WTC11 (cell line): ENCODE results near the gene ARRDC1. TPM values are rescaled to one million over a fixed set of nuclear protein-coding genes. Genes with fewer than 3 reads are reported as not detected.
"Not testable (repeated sequence)": the region's sequence is repeated elsewhere in the genome, so short reads cannot be mapped to it uniquely, and the experiment has no call there.

Experiments
- ATAC-seq: fragments of 200-7000 bp; cut with Tn5 transposase; 2 replicates; pipeline ENCODE4 v1.10.0; 2021; ENCODE audit warnings: mild to moderate bottlenecking, moderate library complexity
- CTCF ChIA-PET: fragments of 300-600 bp; sonication (Branson Sonifier 250); formaldehyde crosslinking; loops from one replicate; lab custom pipeline; 2021; ENCODE audit warnings: antibody characterized with exemption; lab: Charles Lee
- POLR2A ChIA-PET: fragments of 350-600 bp; sonication (Branson Sonifier 250); formaldehyde crosslinking; loops from one replicate; lab custom pipeline; 2021; ENCODE audit warnings: antibody characterized with exemption; lab: Charles Lee
- DNase-seq: peaks from one replicate; pipeline ENCODE4 v3.0.0; 2021; ENCODE audit warnings: low spot score
- H3K27ac Mint-ChIP-seq: 2 replicates; pipeline ENCODE4 v1.8.0; 2021; ENCODE audit warnings: mixed read lengths
- H3K27me3 Mint-ChIP-seq: 2 replicates; pipeline ENCODE4 v1.8.0; 2021; ENCODE audit warnings: low read depth, mild to moderate bottlenecking, moderate library complexity, mixed read lengths
- H3K36me3 Mint-ChIP-seq: 2 replicates; pipeline ENCODE4 v1.8.0; 2021; ENCODE audit warnings: mixed read lengths
- H3K4me1 Mint-ChIP-seq: 2 replicates; pipeline ENCODE4 v1.8.0; 2022; ENCODE audit warnings: mixed read lengths
- H3K4me3 Mint-ChIP-seq: 2 replicates; pipeline ENCODE4 v1.8.0; 2021; ENCODE audit warnings: mild to moderate bottlenecking, moderate library complexity, mixed read lengths
- H3K9me3 Mint-ChIP-seq: 2 replicates; pipeline ENCODE4 v1.8.0; 2021; ENCODE audit warnings: mixed read lengths
- CREB1 ChIP-seq: sonication (generic); formaldehyde crosslinking; IDR thresholded peaks from 2 replicates; pipeline ENCODE4 v1.8.0; 2023; ENCODE audit warnings: mild to moderate bottlenecking, missing genetic modification reagents
- E2F5 ChIP-seq: sonication (generic); formaldehyde crosslinking; IDR thresholded peaks from 2 replicates; pipeline ENCODE4 v1.8.1; 2022; ENCODE audit warnings: mild to moderate bottlenecking, moderate library complexity, missing genetic modification reagents
- ERG ChIP-seq: fragments of 250-450 bp; sonication (Bioruptor Pico); IDR thresholded peaks from 2 replicates; pipeline ENCODE4 v1.8.0; 2021; ENCODE audit warnings: mild to moderate bottlenecking
- ESRRA ChIP-seq: sonication (generic); formaldehyde crosslinking; IDR thresholded peaks from 2 replicates; pipeline ENCODE4 v1.8.1; 2022; ENCODE audit warnings: mild to moderate bottlenecking, missing genetic modification reagents, borderline replicate concordance
- NFYB ChIP-seq: sonication (generic); formaldehyde crosslinking; conservative IDR thresholded peaks from 2 replicates; pipeline ENCODE4 v1.8.0; 2022; ENCODE audit warnings: low read depth, missing genetic modification reagents
- SMAD4 ChIP-seq: sonication (generic); formaldehyde crosslinking; IDR thresholded peaks from 2 replicates; pipeline ENCODE4 v1.8.0; 2022; ENCODE audit warnings: mild to moderate bottlenecking, missing genetic modification reagents
- SOX15 ChIP-seq: fragments of 250-450 bp; sonication (Bioruptor Pico); IDR thresholded peaks from 2 replicates; pipeline ENCODE4 v1.9.0; 2021; ENCODE audit warnings: mild to moderate bottlenecking
- STAT6 ChIP-seq: sonication (generic); formaldehyde crosslinking; conservative IDR thresholded peaks from 2 replicates; pipeline ENCODE4 v1.8.1; 2023; ENCODE audit warnings: mild to moderate bottlenecking, low read depth, missing genetic modification reagents, moderate library complexity
- USF2 ChIP-seq: sonication (generic); formaldehyde crosslinking; IDR thresholded peaks from 2 replicates; pipeline ENCODE4 v1.8.1; 2023; ENCODE audit warnings: mild to moderate bottlenecking, missing genetic modification reagents, moderate library complexity
- ZNF138 ChIP-seq: sonication (generic); formaldehyde crosslinking; conservative IDR thresholded peaks from 2 replicates; pipeline ENCODE4 v1.8.1; 2022; ENCODE audit warnings: mild to moderate bottlenecking, moderate library complexity, missing genetic modification reagents
- ZNF425 ChIP-seq: fragments of 250-450 bp; sonication (Bioruptor Pico); conservative IDR thresholded peaks from 2 replicates; pipeline ENCODE4 v1.9.0; 2021; ENCODE audit warnings: mild to moderate bottlenecking
- ZNF512 ChIP-seq: sonication (generic); formaldehyde crosslinking; IDR thresholded peaks from 2 replicates; pipeline ENCODE4 v1.8.1; 2022; ENCODE audit warnings: missing genetic modification reagents, borderline replicate concordance
- total RNA-seq: library from RNA; stranded (reverse); gene quantifications from 3 replicates; pipeline ENCODE4 v1.2.3, GENCODE V29; 2021

The ARRDC1 gene
- total RNA-seq, 1 experiment from 2014 or later: 41.3 TPM

- no peaks in the 10 kb centered on the region for H3K9me3 Mint-ChIP-seq
- no peak for TF ChIP-seq E2F5
- no peak for TF ChIP-seq ZNF425 (CRISPR knock-in tag)
- TF ChIP-seq ERG (CRISPR knock-in tag): no peak
- TF ChIP-seq SOX15: no peak
- no peak for TF ChIP-seq ZNF138 (CRISPR knock-in tag)
- no peak for TF ChIP-seq ESRRA (CRISPR knock-in tag)
- no peak for ATAC-seq
- ChIA-PET CTCF (interaction anchor here (0.9 to 1.2 kb wide), 2 partner anchors 44 to 52 kb away, joined by 3 to 6 read pairs; no protein-coding TSS in a partner anchor), POLR2A (no interaction called here)
- H3K27me3 Mint-ChIP-seq: no peaks in the 10 kb centered on the region
- peak overlapping the region; percentile 48; the same call in 1 of the 2 replicates for H3K27ac Mint-ChIP-seq
- peaks cover 40% of the 10 kb centered on the region for H3K4me1 Mint-ChIP-seq
- no peak for DNase-seq
- peak overlapping the region; percentile 40 for H3K4me3 Mint-ChIP-seq
- peaks cover 14% of the 10 kb centered on the region for H3K36me3 Mint-ChIP-seq
Observed at GRCh38 chr9:137621131-137621757, 15.8 kb downstream of the ARRDC1 start.

- DNase-seq, POLR2A ChIA-PET, H3K27me3 Mint-ChIP-seq, H3K4me3 Mint-ChIP-seq, H3K27ac Mint-ChIP-seq, ATAC-seq, H3K9me3 Mint-ChIP-seq: not testable (repeated sequence)
- peaks cover 42% of the 10 kb centered on the region for H3K4me1 Mint-ChIP-seq
- CTCF ChIA-PET: interaction anchor here (0.7 kb wide), 1 partner anchor 82 kb away, joined by 3 read pairs; no protein-coding TSS in a partner anchor
- H3K36me3 Mint-ChIP-seq: peaks cover 13% of the 10 kb centered on the region
Observed at GRCh38 chr9:137622211-137622610, 16.7 kb downstream of the ARRDC1 start.

- ChIA-PET CTCF (no interaction called here), POLR2A (interaction anchor here (0.7 kb wide), 2 partner anchors 13 to 106 kb away, joined by 4 to 6 read pairs; no protein-coding TSS in a partner anchor)
- DNase-seq (no peak), ATAC-seq (no peak)
- peaks cover 35% of the 10 kb centered on the region for H3K4me1 Mint-ChIP-seq
- H3K36me3 Mint-ChIP-seq: peaks cover 4% of the 10 kb centered on the region
- TF ChIP-seq SMAD4 (CRISPR knock-in tag) (no peak), CREB1 (CRISPR knock-in tag) (no peak), ZNF512 (CRISPR knock-in tag) (no peak), ERG (CRISPR knock-in tag) (no peak), NFYB (CRISPR knock-in tag) (no peak), STAT6 (CRISPR knock-in tag) (no peak), USF2 (CRISPR knock-in tag) (no peak)
- no peak overlapping the region for H3K4me3 Mint-ChIP-seq
- no peaks in the 10 kb centered on the region for H3K27me3 Mint-ChIP-seq
- H3K9me3 Mint-ChIP-seq: no peaks in the 10 kb centered on the region
- H3K27ac Mint-ChIP-seq: peak overlapping the region; percentile 94; the same call in 1 of the 2 replicates
Observed at GRCh38 chr9:137626464-137626863, 21.0 kb downstream of the ARRDC1 start.

GRCh38 chr9:137627406-137627805 is 21.9 kb downstream of the ARRDC1 start:
- DNase-seq, CTCF ChIA-PET, H3K9me3 Mint-ChIP-seq: not testable (repeated sequence)

More at GRCh38 chr9:137627406-137627805, 21.9 kb downstream of the ARRDC1 start:
- H3K27me3 Mint-ChIP-seq, H3K36me3 Mint-ChIP-seq, H3K27ac Mint-ChIP-seq, H3K4me3 Mint-ChIP-seq, ATAC-seq: not testable (repeated sequence)
- POLR2A ChIA-PET: interaction anchor here (0.7 kb wide), 1 partner anchor 709 kb away, joined by 4 read pairs; no protein-coding TSS in a partner anchor
- H3K4me1 Mint-ChIP-seq: peaks cover 43% of the 10 kb centered on the region
